Smooth muscle cell (in vitro differentiated cells): ENCODE measurements around the gene CREG1. TPM values are rescaled to one million over a fixed set of nuclear protein-coding genes. Genes with fewer than 3 reads are reported as not detected.

Source experiments
- DNase-seq: peaks from one replicate; lab custom pipeline; 2025; ENCODE audit not compliant: unreplicated experiment; lab: John Stamatoyannopoulos, UW
- H2AFZ ChIP-seq: fragments of 200-600 bp; sonication (generic); 2 replicates; pipeline ENCODE4 v1.6.0; 2016; ENCODE audit warnings: antibody characterized with exemption, low read depth, mild to moderate bottlenecking
- H3F3A ChIP-seq: fragments of 200-600 bp; sonication (generic); 2 replicates; pipeline ENCODE4 v1.6.0; 2017; ENCODE audit warnings: antibody characterized with exemption, low read depth
- H3K27ac ChIP-seq: fragments of 200-600 bp; sonication (generic); 2 replicates; pipeline ENCODE4 v1.5.1; 2016; ENCODE audit warnings: low read depth, mild to moderate bottlenecking
- H3K27me3 ChIP-seq: fragments of 200-600 bp; sonication (generic); 2 replicates; pipeline ENCODE4 v1.6.1; 2016; ENCODE audit warnings: low read depth, mild to moderate bottlenecking
- H3K36me3 ChIP-seq: fragments of 200-600 bp; sonication (generic); 2 replicates; pipeline ENCODE4 v1.5.1; 2016; ENCODE audit warnings: low read depth
- H3K4me1 ChIP-seq: fragments of 200-600 bp; sonication (generic); 2 replicates; pipeline ENCODE4 v1.5.1; 2016; ENCODE audit warnings: low read depth
- H3K4me2 ChIP-seq: fragments of 200-600 bp; sonication (generic); 2 replicates; pipeline ENCODE4 v1.6.0; 2016; ENCODE audit warnings: mild to moderate bottlenecking
- H3K4me3 ChIP-seq: fragments of 200-600 bp; sonication (generic); 2 replicates; pipeline ENCODE4 v1.5.1; 2016; ENCODE audit warnings: mild to moderate bottlenecking
- H3K79me2 ChIP-seq: fragments of 200-600 bp; sonication (generic); 2 replicates; pipeline ENCODE4 v1.6.0; 2016; ENCODE audit warnings: low read depth, mild to moderate bottlenecking
- H3K9ac ChIP-seq: fragments of 200-600 bp; sonication (generic); 2 replicates; pipeline ENCODE4 v1.6.0; 2016; ENCODE audit warnings: low read depth
- H3K9me3 ChIP-seq: fragments of 200-600 bp; sonication (generic); replicated peaks from 2 replicates; pipeline ENCODE4 v1.5.1; 2016; ENCODE audit warnings: low read depth
- H4K20me1 ChIP-seq: fragments of 200-600 bp; sonication (generic); 2 replicates; pipeline ENCODE4 v1.6.0; 2016; ENCODE audit warnings: low read depth
- WGBS: methylation state at CpG from one replicate; pipeline ENCODE4 v1.1.7; 2016; ENCODE audit warnings: low lambda C conversion rate; 5-methylcytosine and 5-hydroxymethylcytosine counted together
- polyA plus RNA-seq: library from polyadenylated mRNA; unstranded; fragments of >200 nt; fragmentation: Nextera tagmentation; extraction: Ambion mirVana; gene quantifications from 2 replicates; pipeline ENCODE4 v1.2.1, GENCODE V29; 2016
- total RNA-seq: library from RNA; depleted of rRNA; stranded (reverse); fragments of >200 nt; gene quantifications from 2 replicates; pipeline ENCODE4 v1.2.3, GENCODE V29; 2014
- TF ChIP-seq, protein P1 (sequence below): fragments of 200-600 bp; sonication (generic); IDR thresholded peaks from 2 replicates; pipeline ENCODE4 v1.5.1; 2017; ENCODE audit warnings: borderline replicate concordance, mild to moderate bottlenecking, antibody characterized with exemption; ENCODE audit not compliant: insufficient read depth, poor library complexity, severe bottlenecking

CREG1 gene
- total and polyA plus RNA-seq, 2 experiments from 2014 or later: 43.1 to 80.0 TPM

DNA sequence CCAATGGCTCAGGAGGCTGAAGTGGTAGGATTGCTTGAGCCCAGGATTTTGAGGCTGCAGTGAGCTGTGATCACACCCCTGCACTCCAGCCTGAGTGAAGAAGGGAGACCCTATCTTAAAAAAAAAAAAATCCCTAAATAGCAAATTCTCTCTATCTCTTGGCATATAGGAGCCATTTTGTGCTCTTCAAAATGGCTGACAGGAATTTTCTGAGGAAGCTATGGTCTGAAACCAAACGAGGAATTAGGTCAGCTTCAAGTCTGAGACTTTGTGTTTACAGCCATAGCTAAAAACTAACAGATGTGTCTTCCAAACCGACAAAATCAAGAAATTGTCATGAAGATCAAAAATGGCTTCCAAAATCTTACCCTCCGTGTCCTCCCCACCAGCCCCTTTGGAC lies 45.8 kb downstream of the CREG1 start:
- H4K20me1 ChIP-seq: no peaks in the 10 kb centered on the region
- 90% methylated on average over 3 of the region's 3 CpGs for whole genome bisulfite sequencing
- no peak overlapping the region for H3K4me3 ChIP-seq
- H3F3A ChIP-seq: no peaks in the 10 kb centered on the region
- H3K9ac ChIP-seq: no peak overlapping the region
- no peaks in the 10 kb centered on the region for H3K36me3 ChIP-seq
- H3K9me3 ChIP-seq: no peaks in the 10 kb centered on the region
- H3K4me2 ChIP-seq: no peak overlapping the region
- peaks cover 6% of the 10 kb centered on the region for H3K27me3 ChIP-seq
- no peak overlapping the region for H3K27ac ChIP-seq
- peaks cover 23% of the 10 kb centered on the region for H3K4me1 ChIP-seq
- TF ChIP-seq, protein P1, sequence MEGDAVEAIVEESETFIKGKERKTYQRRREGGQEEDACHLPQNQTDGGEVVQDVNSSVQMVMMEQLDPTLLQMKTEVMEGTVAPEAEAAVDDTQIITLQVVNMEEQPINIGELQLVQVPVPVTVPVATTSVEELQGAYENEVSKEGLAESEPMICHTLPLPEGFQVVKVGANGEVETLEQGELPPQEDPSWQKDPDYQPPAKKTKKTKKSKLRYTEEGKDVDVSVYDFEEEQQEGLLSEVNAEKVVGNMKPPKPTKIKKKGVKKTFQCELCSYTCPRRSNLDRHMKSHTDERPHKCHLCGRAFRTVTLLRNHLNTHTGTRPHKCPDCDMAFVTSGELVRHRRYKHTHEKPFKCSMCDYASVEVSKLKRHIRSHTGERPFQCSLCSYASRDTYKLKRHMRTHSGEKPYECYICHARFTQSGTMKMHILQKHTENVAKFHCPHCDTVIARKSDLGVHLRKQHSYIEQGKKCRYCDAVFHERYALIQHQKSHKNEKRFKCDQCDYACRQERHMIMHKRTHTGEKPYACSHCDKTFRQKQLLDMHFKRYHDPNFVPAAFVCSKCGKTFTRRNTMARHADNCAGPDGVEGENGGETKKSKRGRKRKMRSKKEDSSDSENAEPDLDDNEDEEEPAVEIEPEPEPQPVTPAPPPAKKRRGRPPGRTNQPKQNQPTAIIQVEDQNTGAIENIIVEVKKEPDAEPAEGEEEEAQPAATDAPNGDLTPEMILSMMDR: no peak
- DNase-seq: no peak
- H2AFZ ChIP-seq: no peak overlapping the region
- H3K79me2 ChIP-seq: no peaks in the 10 kb centered on the region

- no peak overlapping the region for H3K9ac ChIP-seq
- TF ChIP-seq, protein P1: no peak
- peaks cover 25% of the 10 kb centered on the region for H3K4me1 ChIP-seq
- no peaks in the 10 kb centered on the region for H3F3A ChIP-seq
- H3K79me2 ChIP-seq: no peaks in the 10 kb centered on the region
- H3K4me2 ChIP-seq: no peak overlapping the region
- no peak overlapping the region for H3K4me3 ChIP-seq
- H3K9me3 ChIP-seq: no peaks in the 10 kb centered on the region
- no peaks in the 10 kb centered on the region for H3K36me3 ChIP-seq
- H4K20me1 ChIP-seq: no peaks in the 10 kb centered on the region
- H3K27me3 ChIP-seq: peaks cover 14% of the 10 kb centered on the region
- no peak for DNase-seq
- 81% methylated on average over 3 of the region's 3 CpGs for WGBS
- no peak overlapping the region for H2AFZ ChIP-seq
- no peak overlapping the region for H3K27ac ChIP-seq
Observed at GRCh38 chr1:167504467-167504827, 49.1 kb downstream of the CREG1 start.

DNA sequence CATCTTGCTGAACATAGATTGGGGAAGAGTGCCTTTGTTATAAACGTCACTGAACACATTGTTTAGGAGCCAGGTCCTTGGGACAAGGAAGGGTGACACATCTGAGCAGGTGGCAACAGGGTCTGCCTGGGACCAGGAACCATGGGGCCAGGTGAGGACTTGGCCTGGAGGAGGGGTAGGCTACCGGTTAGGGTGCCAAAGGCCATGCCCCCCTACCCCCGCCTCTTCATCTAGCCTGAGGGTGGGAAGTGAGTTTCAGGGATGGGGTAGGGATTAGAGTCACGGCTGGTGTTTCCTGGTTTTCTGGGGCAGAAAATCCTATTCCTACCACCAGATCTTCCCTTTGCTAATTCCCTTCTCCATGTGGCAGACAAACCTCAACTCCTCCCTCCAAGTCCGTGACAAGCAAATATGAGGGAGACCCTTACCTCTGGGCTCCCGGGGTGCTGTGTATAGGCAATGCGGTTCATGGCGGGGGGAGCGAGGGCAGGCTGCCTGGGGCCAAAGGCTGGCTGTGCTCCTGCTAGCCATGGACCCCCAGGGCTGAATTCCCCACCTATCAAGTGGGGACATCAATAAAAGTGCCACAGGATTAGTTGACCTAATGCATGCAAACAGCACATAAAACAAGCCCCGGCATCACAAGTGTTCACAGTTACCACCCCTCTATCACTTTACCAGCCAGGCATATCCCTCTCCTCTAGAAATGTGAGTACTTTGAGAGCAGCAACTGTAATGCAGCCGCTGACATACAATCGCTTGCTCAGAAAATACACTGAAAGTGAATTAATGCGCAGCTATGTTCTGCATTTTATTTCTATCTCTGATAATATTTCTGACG lies 49.7 kb downstream of the CREG1 start:
- 65% methylated on average over 14 of the region's 14 CpGs for WGBS
- Histone ChIP-seq H3K4me2 (no peak overlapping the region), H3K27me3 (peaks cover 14% of the 10 kb centered on the region)

More for the DNA sequence above, 49.7 kb downstream of the CREG1 start:
- TF ChIP-seq, protein P1: no peak
- H3K9ac ChIP-seq: no peak overlapping the region
- no peak overlapping the region for H3K4me3 ChIP-seq
- H3K4me1 ChIP-seq: peaks cover 25% of the 10 kb centered on the region
- no peak for DNase-seq
- no peaks in the 10 kb centered on the region for H3K79me2 ChIP-seq
- H3K27ac ChIP-seq: no peak overlapping the region
- H2AFZ ChIP-seq: no peak overlapping the region
- H3K36me3 ChIP-seq: no peaks in the 10 kb centered on the region
- no peaks in the 10 kb centered on the region for H4K20me1 ChIP-seq
- no peaks in the 10 kb centered on the region for H3F3A ChIP-seq
- no peaks in the 10 kb centered on the region for H3K9me3 ChIP-seq
